ENCODE data around the gene CDH23.

- TF ChIP-seq CTCF (IDR thresholded peaks at IDR 0.05) (no peak), POLR2A (IDR thresholded peaks at IDR 0.05) (no peak)
Observed at GRCh38 chr10:71710519-71710918, 313.8 kb downstream of the CDH23 start.
